Measurements from ENCODE around the gene TIAM1. TPM values are rescaled to one million over a fixed set of nuclear protein-coding genes. Genes with fewer than 3 reads are reported as not detected.

TIAM1 gene
- total and polyA plus RNA-seq, 2 donors from 2014 or later = 4.6 to 30.0 TPM

DNA sequence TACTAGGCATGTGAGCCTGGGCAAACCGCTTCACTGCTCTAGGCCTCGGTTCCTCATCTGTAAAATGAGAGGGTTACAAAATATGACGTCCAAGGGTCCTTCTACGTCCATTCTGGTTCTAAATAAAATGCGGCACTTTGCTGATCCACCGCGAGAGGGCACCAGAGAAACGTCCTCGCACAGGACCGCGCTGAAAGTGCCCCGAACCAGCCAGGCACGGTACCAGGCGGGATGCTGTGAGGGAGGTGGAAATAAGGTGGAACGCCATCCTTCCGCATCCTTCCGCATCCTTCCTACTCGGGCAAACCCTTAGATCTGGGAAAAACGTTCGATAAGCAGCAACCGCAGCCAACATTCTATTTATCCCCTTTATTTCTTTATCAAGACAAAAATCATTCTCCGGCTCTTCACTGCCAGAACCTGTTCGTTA is 245.5 kb downstream of the TIAM1 start:
- no peak for FAIRE-seq
- H3K9ac ChIP-seq (ENCODE audit: low read length in 3 of 3) = no peak overlapping the region
- no peaks in the 10 kb centered on the region for H3K36me3 ChIP-seq (ENCODE audit: control insufficient read depth in 2 of 3, insufficient read depth in 3 of 3, low read length in 3 of 3)
- DNase-seq = peak; percentile 63 to 82 (median 78)
- no peak overlapping the region for H3K4me3 ChIP-seq (ENCODE audit: low read length in 3 of 3)
- no peaks in the 10 kb centered on the region for H3K4me1 ChIP-seq (ENCODE audit: control insufficient read depth in 2 of 3, insufficient read depth in 2 of 3, low read depth in 1 of 3, low read length in 3 of 3)
- H3K27ac ChIP-seq (ENCODE audit: low read depth in 2 of 2, low read length in 2 of 2) = no peak overlapping the region
- TF ChIP-seq, protein P1, sequence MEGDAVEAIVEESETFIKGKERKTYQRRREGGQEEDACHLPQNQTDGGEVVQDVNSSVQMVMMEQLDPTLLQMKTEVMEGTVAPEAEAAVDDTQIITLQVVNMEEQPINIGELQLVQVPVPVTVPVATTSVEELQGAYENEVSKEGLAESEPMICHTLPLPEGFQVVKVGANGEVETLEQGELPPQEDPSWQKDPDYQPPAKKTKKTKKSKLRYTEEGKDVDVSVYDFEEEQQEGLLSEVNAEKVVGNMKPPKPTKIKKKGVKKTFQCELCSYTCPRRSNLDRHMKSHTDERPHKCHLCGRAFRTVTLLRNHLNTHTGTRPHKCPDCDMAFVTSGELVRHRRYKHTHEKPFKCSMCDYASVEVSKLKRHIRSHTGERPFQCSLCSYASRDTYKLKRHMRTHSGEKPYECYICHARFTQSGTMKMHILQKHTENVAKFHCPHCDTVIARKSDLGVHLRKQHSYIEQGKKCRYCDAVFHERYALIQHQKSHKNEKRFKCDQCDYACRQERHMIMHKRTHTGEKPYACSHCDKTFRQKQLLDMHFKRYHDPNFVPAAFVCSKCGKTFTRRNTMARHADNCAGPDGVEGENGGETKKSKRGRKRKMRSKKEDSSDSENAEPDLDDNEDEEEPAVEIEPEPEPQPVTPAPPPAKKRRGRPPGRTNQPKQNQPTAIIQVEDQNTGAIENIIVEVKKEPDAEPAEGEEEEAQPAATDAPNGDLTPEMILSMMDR (IDR thresholded peaks at IDR 0.05; ENCODE audit: borderline replicate concordance, extremely low read depth, insufficient read depth) = peak; percentile 93
- intact Hi-C loops (cut with DNase I) = no loop called here
- no peaks in the 10 kb centered on the region for H3K27me3 ChIP-seq (ENCODE audit: control insufficient read depth, insufficient read depth, low read length)
- H3K9me3 ChIP-seq (ENCODE audit: control insufficient read depth in 2 of 3, insufficient read depth in 1 of 3, low read length in 3 of 3) = no peaks in the 10 kb centered on the region

DNA sequence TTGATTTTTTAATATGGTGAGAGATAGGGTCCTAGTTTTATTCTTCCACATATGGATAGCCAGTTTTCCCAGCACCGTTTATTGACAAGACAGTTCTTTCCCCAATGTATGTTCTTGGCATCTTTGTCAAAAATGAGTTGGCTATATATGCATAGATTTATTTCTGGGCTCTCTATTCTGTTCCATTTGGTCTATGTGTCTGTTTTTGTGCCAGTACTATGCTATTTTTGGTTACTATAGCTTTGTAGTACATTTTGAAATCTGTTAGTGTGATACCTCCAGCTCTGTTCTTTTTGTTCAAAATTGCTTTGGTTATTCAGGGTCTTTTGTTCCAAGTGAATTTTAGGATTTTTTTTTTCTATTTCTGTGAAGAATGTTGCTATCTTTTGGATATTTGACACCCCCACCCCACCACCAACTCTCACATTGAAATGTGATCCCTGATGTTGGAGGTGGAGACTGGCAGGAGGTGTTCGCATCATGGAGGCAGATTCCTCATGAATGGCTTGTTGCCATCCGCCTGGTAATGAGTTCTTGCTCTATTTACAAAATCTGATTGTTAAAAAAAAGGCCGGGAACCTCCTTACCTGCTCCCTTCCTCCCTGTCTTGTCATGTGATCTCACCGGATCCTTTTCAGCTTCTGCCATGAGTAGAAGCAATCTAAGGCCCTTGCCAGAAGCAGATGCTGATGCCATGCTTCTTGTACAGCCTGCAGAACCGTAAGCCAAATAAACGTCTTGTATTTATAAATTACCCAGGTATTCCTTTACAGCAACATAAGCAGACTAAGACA is 251.0 kb downstream of the TIAM1 start:
- TF ChIP-seq, protein P1 (IDR thresholded peaks at IDR 0.05; ENCODE audit: borderline replicate concordance, extremely low read depth, insufficient read depth) = no peak
- Histone ChIP-seq H3K36me3 (ENCODE audit: control insufficient read depth in 2 of 3, insufficient read depth in 3 of 3, low read length in 3 of 3) (no peaks in the 10 kb centered on the region), H3K27me3 (ENCODE audit: control insufficient read depth, insufficient read depth, low read length) (no peaks in the 10 kb centered on the region), H3K9ac (ENCODE audit: low read length in 3 of 3) (no peak overlapping the region), H3K9me3 (ENCODE audit: control insufficient read depth in 2 of 3, insufficient read depth in 1 of 3, low read length in 3 of 3) (no peaks in the 10 kb centered on the region), H3K27ac (ENCODE audit: low read depth in 2 of 2, low read length in 2 of 2) (no peak overlapping the region), H3K4me3 (ENCODE audit: low read length in 3 of 3) (no peak overlapping the region), H3K4me1 (ENCODE audit: control insufficient read depth in 2 of 3, insufficient read depth in 2 of 3, low read depth in 1 of 3, low read length in 3 of 3) (no peaks in the 10 kb centered on the region)
- no peak for FAIRE-seq
- DNase-seq = no peak
- intact Hi-C loops (cut with DNase I) = no loop called here

DNA sequence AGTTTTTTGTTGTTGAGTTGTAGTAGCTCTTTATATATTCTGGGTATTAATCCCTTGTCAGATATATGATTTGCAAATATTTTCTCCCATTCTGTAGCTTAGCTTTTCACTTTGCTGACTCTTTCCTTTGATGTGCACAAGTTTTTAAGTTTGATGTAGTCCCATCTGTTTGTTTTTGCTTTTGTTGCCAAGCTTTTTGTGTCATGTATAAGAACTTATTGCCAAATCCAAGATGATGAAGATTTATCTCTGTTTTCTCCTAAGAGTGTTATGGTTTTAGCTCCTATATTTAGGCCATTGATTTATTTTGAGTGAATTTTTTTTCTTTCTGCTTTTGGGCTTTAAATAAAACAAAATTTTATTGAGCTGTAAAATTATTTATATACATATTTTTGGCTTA is 253.7 kb downstream of the TIAM1 start:
- Histone ChIP-seq H3K9me3 (ENCODE audit: control insufficient read depth in 2 of 3, insufficient read depth in 1 of 3, low read length in 3 of 3) (no peaks in the 10 kb centered on the region), H3K27ac (ENCODE audit: low read depth in 2 of 2, low read length in 2 of 2) (no peak overlapping the region), H3K27me3 (ENCODE audit: control insufficient read depth, insufficient read depth, low read length) (no peaks in the 10 kb centered on the region), H3K4me3 (ENCODE audit: low read length in 3 of 3) (no peak overlapping the region), H3K4me1 (ENCODE audit: control insufficient read depth in 2 of 3, insufficient read depth in 2 of 3, low read depth in 1 of 3, low read length in 3 of 3) (no peaks in the 10 kb centered on the region), H3K36me3 (ENCODE audit: control insufficient read depth in 2 of 3, insufficient read depth in 3 of 3, low read length in 3 of 3) (no peaks in the 10 kb centered on the region), H3K9ac (ENCODE audit: low read length in 3 of 3) (no peak overlapping the region)
- DNase-seq = no peak
- FAIRE-seq = no peak
- intact Hi-C loops (cut with DNase I) = no loop called here
- TF ChIP-seq, protein P1 (IDR thresholded peaks at IDR 0.05; ENCODE audit: borderline replicate concordance, extremely low read depth, insufficient read depth) = no peak

Data from kidney (tissue), 14 donors.